Endodermal cell (in vitro differentiated cells): Measurements from ENCODE around the gene ATRNL1. TPM values are rescaled to one million over a fixed set of nuclear protein-coding genes. Genes with fewer than 3 reads are reported as not detected.

Experiments
- DNase-seq: peaks from one replicate; pipeline ENCODE4 v3.0.0-alpha.2; 2017
- H3K27ac ChIP-seq: 2 replicates; pipeline ENCODE4 v1.5.1; 2013; ENCODE audit warnings: mild to moderate bottlenecking, low read depth, low read length, moderate library complexity
- H3K27me3 ChIP-seq: 2 replicates; pipeline ENCODE4 v1.6.1; 2013; ENCODE audit warnings: mild to moderate bottlenecking, low read length, moderate library complexity; ENCODE audit not compliant: insufficient read depth, control insufficient read depth, poor library complexity, severe bottlenecking
- H3K36me3 ChIP-seq: 2 replicates; pipeline ENCODE4 v1.7.0; 2013; ENCODE audit warnings: mild to moderate bottlenecking, low read length, moderate library complexity; ENCODE audit not compliant: control insufficient read depth, insufficient read depth
- H3K4me1 ChIP-seq: one replicate; pipeline ENCODE4 v1.7.0; 2013; ENCODE audit warnings: low read length; ENCODE audit not compliant: control insufficient read depth, insufficient read depth
- H3K4me3 ChIP-seq: 2 replicates; pipeline ENCODE4 v1.5.1; 2013; ENCODE audit warnings: mild to moderate bottlenecking, low read length, moderate library complexity
- H3K9ac ChIP-seq: 2 replicates; pipeline ENCODE4 v1.6.1; 2013; ENCODE audit warnings: mild to moderate bottlenecking, low read length, moderate library complexity; ENCODE audit not compliant: poor library complexity, severe bottlenecking; ENCODE audit errors: extremely low read depth
- H3K9me3 ChIP-seq: 2 replicates; pipeline ENCODE4 v1.6.1; 2013; ENCODE audit warnings: mild to moderate bottlenecking, low read length, moderate library complexity; ENCODE audit not compliant: control insufficient read depth
- H3K27ac Mint-ChIP-seq: 2 replicates; pipeline ENCODE4 v1.8.0; 2020; ENCODE audit warnings: mixed read lengths
- H3K27me3 Mint-ChIP-seq: 2 replicates; pipeline ENCODE4 v1.8.0; 2021; ENCODE audit warnings: mild to moderate bottlenecking, mixed read lengths; ENCODE audit not compliant: insufficient read depth
- H3K36me3 Mint-ChIP-seq: 2 replicates; pipeline ENCODE4 v1.8.0; 2020; ENCODE audit warnings: low read depth, mixed read lengths
- H3K4me1 Mint-ChIP-seq: 2 replicates; pipeline ENCODE4 v1.8.0; 2020; ENCODE audit warnings: mixed read lengths
- H3K4me3 Mint-ChIP-seq: 2 replicates; pipeline ENCODE4 v1.8.0; 2020; ENCODE audit warnings: mild to moderate bottlenecking, moderate library complexity, mixed read lengths
- H3K9me3 Mint-ChIP-seq: 2 replicates; pipeline ENCODE4 v1.8.0; 2020; ENCODE audit warnings: mild to moderate bottlenecking, mixed read lengths
- CTCF ChIP-seq: fragments of 200-600 bp; sonication (generic); conservative IDR thresholded peaks from 2 replicates; pipeline ENCODE4 v1.5.0; 2021; ENCODE audit warnings: antibody characterized with exemption, mild to moderate bottlenecking
- WGBS, 2 experiments: methylation state at CpG; one replicate each; pipeline versions ENCODE4 v1.1.5 to v1.1.7; 2013; ENCODE audit warnings: missing lambda C conversion rate in 2 of 2, mixed read lengths in 1 of 2; ENCODE audit not compliant: insufficient coverage in 1 of 2, insufficient read length in 1 of 2; 5-methylcytosine and 5-hydroxymethylcytosine counted together
- total RNA-seq, 2 donors: library from RNA; stranded (reverse); fragmentation: NEBNext Ultra II Directional in 1 of 2; extraction: Animal tissue kit (Norgen Biotek cat#: 25700) in 1 of 2; gene quantifications; 2 replicates in 1 of 2; 3 replicates in 1 of 2; pipeline ENCODE4 v1.2.1, GENCODE V29; 2021

Gene ATRNL1
- total RNA-seq, 2 donors from 2014 or later, result 8.0 to 9.0 TPM

- no peaks in the 10 kb centered on the region for H3K4me1 ChIP-seq
Measured at GRCh38 chr10:115409347-115409746, 316.2 kb downstream of the ATRNL1 start.

GRCh38 chr10:115417585-115418265 lies 324.6 kb downstream of the ATRNL1 start:
- no peaks in the 10 kb centered on the region for H3K4me1 ChIP-seq
- H3K36me3 Mint-ChIP-seq, result no peaks in the 10 kb centered on the region
- no peaks in the 10 kb centered on the region for H3K4me1 Mint-ChIP-seq
- H3K9me3 Mint-ChIP-seq, result no peaks in the 10 kb centered on the region
- DNase-seq, result peak; percentile 89
- no peak overlapping the region for H3K27ac Mint-ChIP-seq
- H3K9ac ChIP-seq, result no peak overlapping the region
- H3K27me3 ChIP-seq, result no peaks in the 10 kb centered on the region
- H3K36me3 ChIP-seq, result no peaks in the 10 kb centered on the region
- H3K9me3 ChIP-seq, result no peaks in the 10 kb centered on the region
- H3K4me3 Mint-ChIP-seq, result no peak overlapping the region
- H3K4me3 ChIP-seq, result no peak overlapping the region
- TF ChIP-seq CTCF, result peak; percentile 91
- no peak overlapping the region for H3K27ac ChIP-seq
- H3K27me3 Mint-ChIP-seq, result no peaks in the 10 kb centered on the region

More at GRCh38 chr10:115409347-115409746, 316.2 kb downstream of the ATRNL1 start:
- DNase-seq, result no peak
- peaks cover 6% of the 10 kb centered on the region for H3K9me3 ChIP-seq
- no peaks in the 10 kb centered on the region for H3K36me3 Mint-ChIP-seq
- H3K27ac ChIP-seq, result no peak overlapping the region
- no peaks in the 10 kb centered on the region for H3K36me3 ChIP-seq
- no peak overlapping the region for H3K4me3 ChIP-seq
- H3K27me3 Mint-ChIP-seq, result no peaks in the 10 kb centered on the region
- H3K9ac ChIP-seq, result no peak overlapping the region
- peaks cover 16% of the 10 kb centered on the region for H3K9me3 Mint-ChIP-seq
- H3K4me1 Mint-ChIP-seq, result no peaks in the 10 kb centered on the region
- H3K27ac Mint-ChIP-seq, result no peak overlapping the region
- no peak for TF ChIP-seq CTCF
- H3K27me3 ChIP-seq, result no peaks in the 10 kb centered on the region
- no peak overlapping the region for H3K4me3 Mint-ChIP-seq

GRCh38 chr10:115422624-115423023 lies 329.5 kb downstream of the ATRNL1 start:
- no peaks in the 10 kb centered on the region for H3K4me1 Mint-ChIP-seq
- no peak overlapping the region for H3K9ac ChIP-seq
- no peak for TF ChIP-seq CTCF
- no peaks in the 10 kb centered on the region for H3K36me3 Mint-ChIP-seq
- no peaks in the 10 kb centered on the region for H3K4me1 ChIP-seq
- no peak overlapping the region for H3K27ac Mint-ChIP-seq
- no peaks in the 10 kb centered on the region for H3K36me3 ChIP-seq
- no peaks in the 10 kb centered on the region for H3K9me3 Mint-ChIP-seq
- H3K27me3 ChIP-seq, result no peaks in the 10 kb centered on the region
- 100% methylated on average over 1 of the region's 1 CpG; no CpG with 5 or more reads in 1 of the 2 experiments for WGBS, 2 experiments
- no peaks in the 10 kb centered on the region for H3K27me3 Mint-ChIP-seq
- H3K4me3 ChIP-seq, result no peak overlapping the region
- no peak overlapping the region for H3K27ac ChIP-seq
- DNase-seq, result no peak
- no peaks in the 10 kb centered on the region for H3K9me3 ChIP-seq
- H3K4me3 Mint-ChIP-seq, result no peak overlapping the region
